Mesenchymal stem cell (in vitro differentiated cells and primary cell): Measurements from ENCODE around the gene WDR13.
"Not testable (repeated sequence)": the region's sequence is repeated elsewhere in the genome, so short reads cannot be mapped to it uniquely, and the experiment has no call there.

ENCODE experiments used
- DNase-seq: peaks from one replicate; pipeline ENCODE4 v3.0.0-alpha.2; 2013
- H2AFZ ChIP-seq: one replicate; pipeline ENCODE4 v1.6.1; 2013; ENCODE audit warnings: low read depth, mild to moderate bottlenecking, control low read depth, inconsistent platforms, low read length, moderate library complexity
- H2AK5ac ChIP-seq: 2 replicates; pipeline ENCODE4 v1.6.1; 2013; ENCODE audit warnings: low read length, moderate library complexity, mild to moderate bottlenecking, inconsistent platforms; ENCODE audit not compliant: severe bottlenecking
- H2BK120ac ChIP-seq: one replicate; pipeline ENCODE4 v1.6.1; 2013; ENCODE audit warnings: low read depth, mild to moderate bottlenecking, inconsistent platforms, low read length, moderate library complexity
- H2BK12ac ChIP-seq, 2 experiments: one replicate each; pipeline ENCODE4 v1.6.1; 2013; ENCODE audit warnings: inconsistent platforms in 2 of 2, low read length in 2 of 2, mild to moderate bottlenecking in 2 of 2, moderate library complexity in 2 of 2, control low read depth in 1 of 2
- H2BK15ac ChIP-seq: one replicate; pipeline ENCODE4 v1.6.1; 2013; ENCODE audit warnings: mild to moderate bottlenecking, low read depth, inconsistent platforms; ENCODE audit not compliant: poor library complexity, severe bottlenecking
- H2BK5ac ChIP-seq: 2 replicates; pipeline ENCODE4 v1.6.1; 2013; ENCODE audit warnings: low read depth, mild to moderate bottlenecking, low read length, control low read depth, inconsistent platforms; ENCODE audit not compliant: poor library complexity, severe bottlenecking
- H3K14ac ChIP-seq, 2 experiments: one replicate each; pipeline ENCODE4 v1.6.1; 2013; ENCODE audit warnings: inconsistent platforms in 2 of 2, low read length in 2 of 2, control low read depth in 1 of 2, mild to moderate bottlenecking in 1 of 2, moderate library complexity in 1 of 2
- H3K18ac ChIP-seq, 2 experiments: one replicate each; pipeline ENCODE4 v1.6.1; 2013; ENCODE audit warnings: inconsistent platforms in 2 of 2, low read length in 2 of 2, control low read depth in 1 of 2, low read depth in 1 of 2, mild to moderate bottlenecking in 1 of 2
- H3K23ac ChIP-seq, 2 experiments: one replicate each; pipeline ENCODE4 v1.6.1; 2013; ENCODE audit warnings: inconsistent platforms in 2 of 2, low read length in 2 of 2, mild to moderate bottlenecking in 2 of 2, moderate library complexity in 2 of 2, control low read depth in 1 of 2
- H3K27ac ChIP-seq: 2 replicates; pipeline ENCODE4 v1.5.1; 2013; ENCODE audit warnings: mild to moderate bottlenecking, moderate library complexity, low read length, control low read depth, inconsistent platforms; ENCODE audit not compliant: poor library complexity, severe bottlenecking
- H3K27me3 ChIP-seq, 2 experiments: 2 replicates each; pipeline versions ENCODE4 v1.6.1 to v1.7.0; 2013; ENCODE audit warnings: low read length in 2 of 2, mild to moderate bottlenecking in 2 of 2, moderate library complexity in 2 of 2, control low read depth in 1 of 2, inconsistent platforms in 1 of 2; ENCODE audit not compliant: control insufficient read depth in 1 of 2, insufficient read depth in 1 of 2
- H3K36me3 ChIP-seq, 2 experiments: 2 replicates each; pipeline versions ENCODE4 v1.6.1 to v1.7.0; 2013; ENCODE audit warnings: low read length in 2 of 2, control low read depth in 1 of 2, inconsistent platforms in 1 of 2, low read depth in 1 of 2, mild to moderate bottlenecking in 1 of 2; ENCODE audit not compliant: insufficient read depth in 2 of 2, control insufficient read depth in 1 of 2
- H3K4ac ChIP-seq, 2 experiments: one replicate each; pipeline ENCODE4 v1.6.1; 2013; ENCODE audit warnings: inconsistent platforms in 2 of 2, low read length in 2 of 2, mild to moderate bottlenecking in 2 of 2, moderate library complexity in 2 of 2, control low read depth in 1 of 2, low read depth in 1 of 2
- H3K4me1 ChIP-seq: 2 replicates; pipeline ENCODE4 v1.6.1; 2013; ENCODE audit warnings: low read depth, low read length, control low read depth; ENCODE audit not compliant: control insufficient read depth, insufficient read depth
- H3K4me2 ChIP-seq: 2 replicates; pipeline ENCODE4 v1.6.1; 2013; ENCODE audit warnings: low read length, mild to moderate bottlenecking, inconsistent platforms; ENCODE audit not compliant: poor library complexity, severe bottlenecking
- H3K4me3 ChIP-seq, 2 experiments: 2 replicates each; pipeline versions ENCODE4 v1.5.1 to v1.7.0; 2013; ENCODE audit warnings: low read length in 2 of 2, mild to moderate bottlenecking in 2 of 2, control low read depth in 1 of 2, low read depth in 1 of 2; ENCODE audit not compliant: insufficient read depth in 1 of 2
- H3K79me1 ChIP-seq: replicated peaks from 2 replicates; pipeline ENCODE4 v1.6.1; 2013; ENCODE audit warnings: mild to moderate bottlenecking, control low read depth, low read length, inconsistent platforms; ENCODE audit not compliant: poor library complexity, severe bottlenecking
- H3K9ac ChIP-seq: 2 replicates; pipeline ENCODE4 v1.7.0; 2013; ENCODE audit warnings: mild to moderate bottlenecking, low read length, moderate library complexity
- H3K9me3 ChIP-seq: 2 replicates; pipeline ENCODE4 v1.7.0; 2013; ENCODE audit warnings: mild to moderate bottlenecking, low read length; ENCODE audit not compliant: control insufficient read depth
- H4K8ac ChIP-seq: one replicate; pipeline ENCODE4 v1.6.1; 2013; ENCODE audit warnings: inconsistent platforms, mild to moderate bottlenecking, low read length, moderate library complexity
- H4K91ac ChIP-seq: one replicate; pipeline ENCODE4 v1.6.1; 2013; ENCODE audit warnings: mild to moderate bottlenecking, low read length, inconsistent platforms
- WGBS: methylation state at CpG from one replicate; pipeline ENCODE4 v1.1.7; 2013; ENCODE audit warnings: mixed read lengths; 5-methylcytosine and 5-hydroxymethylcytosine counted together

Gene WDR13

GRCh38 chrX:48645669-48646068, 48.4 kb downstream of the WDR13 start:
- no peak overlapping the region for H3K23ac ChIP-seq
- H3K36me3 ChIP-seq: no peaks in the 10 kb centered on the region
- H2AK5ac ChIP-seq: no peak overlapping the region
- H3K27ac ChIP-seq: no peak overlapping the region
- H3K4me2 ChIP-seq: no peak overlapping the region
- H3K79me1 ChIP-seq: no peaks in the 10 kb centered on the region
- H2BK120ac ChIP-seq: no peak overlapping the region
- DNase-seq: no peak
- no peak overlapping the region for H2AFZ ChIP-seq
- H3K9me3 ChIP-seq: no peaks in the 10 kb centered on the region
- H2BK12ac ChIP-seq: no peak overlapping the region
- no peak overlapping the region for H3K14ac ChIP-seq
- H2BK5ac ChIP-seq: no peak overlapping the region
- no peak overlapping the region for H4K8ac ChIP-seq
- no peak overlapping the region for H4K91ac ChIP-seq
- no peak overlapping the region for H3K4ac ChIP-seq
- no peak overlapping the region for H3K4me3 ChIP-seq
- no peaks in the 10 kb centered on the region for H3K4me1 ChIP-seq
- H3K18ac ChIP-seq: no peak overlapping the region
- no peak overlapping the region for H3K9ac ChIP-seq
- no peak overlapping the region for H2BK15ac ChIP-seq
- 90% methylated on average over 3 of the region's 7 CpGs for WGBS
- H3K27me3 ChIP-seq: peaks cover 0 to 14% of the 10 kb centered on the region in 2 experiments

DNA sequence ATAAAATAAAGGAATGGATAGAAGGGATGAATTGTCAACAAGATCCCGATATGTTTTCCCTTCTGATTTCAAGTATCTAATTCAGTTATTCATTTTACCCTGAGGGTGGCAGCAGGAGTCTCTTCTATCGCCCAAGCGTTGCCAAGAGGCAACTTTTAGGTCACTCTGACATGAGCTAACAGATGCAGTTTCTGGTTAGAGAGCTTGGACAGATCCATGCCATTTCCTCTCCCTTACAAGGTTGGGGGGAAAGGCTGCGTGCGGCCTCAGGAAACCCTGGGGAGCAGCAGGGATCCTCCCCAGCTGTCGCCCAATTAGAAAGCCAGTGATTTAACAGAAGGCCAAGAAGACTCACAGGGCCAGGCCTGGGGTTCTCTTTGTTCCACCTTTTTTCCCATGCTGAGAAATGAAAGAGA, 51.1 kb downstream of the WDR13 start:
- no peak overlapping the region for H3K23ac ChIP-seq
- H4K8ac ChIP-seq: no peak overlapping the region
- H3K9me3 ChIP-seq: no peaks in the 10 kb centered on the region
- no peak overlapping the region for H3K14ac ChIP-seq
- no peaks in the 10 kb centered on the region for H3K4me1 ChIP-seq
- H2AK5ac ChIP-seq: no peak overlapping the region
- no peak overlapping the region for H4K91ac ChIP-seq
- no peak overlapping the region for H3K4me2 ChIP-seq
- peaks cover 3 to 21% of the 10 kb centered on the region in 2 experiments for H3K27me3 ChIP-seq
- no peak overlapping the region for H3K18ac ChIP-seq
- peak; percentile 62 for DNase-seq
- 9% methylated on average over 5 of the region's 6 CpGs for WGBS
- no peak overlapping the region for H3K27ac ChIP-seq
- H3K4ac ChIP-seq: no peak overlapping the region
- H3K79me1 ChIP-seq: no peaks in the 10 kb centered on the region
- H2BK15ac ChIP-seq: no peak overlapping the region
- no peaks in the 10 kb centered on the region for H3K36me3 ChIP-seq
- no peak overlapping the region for H2BK12ac ChIP-seq
- H2AFZ ChIP-seq: no peak overlapping the region
- no peak overlapping the region for H3K9ac ChIP-seq
- no peak overlapping the region for H2BK5ac ChIP-seq
- no peak overlapping the region for H3K4me3 ChIP-seq
- H2BK120ac ChIP-seq: no peak overlapping the region

- Histone ChIP-seq H2AFZ (no peak overlapping the region), H2BK5ac (no peak overlapping the region), H3K4ac (no peak overlapping the region), H3K9me3 (no peaks in the 10 kb centered on the region), H3K79me1 (no peaks in the 10 kb centered on the region), H3K36me3 (no peaks in the 10 kb centered on the region), H2AK5ac (no peak overlapping the region), H3K4me3 (no peak overlapping the region), H2BK120ac (no peak overlapping the region), H2BK12ac (no peak overlapping the region), H3K23ac (no peak overlapping the region), H3K27me3 (peaks cover 6 to 24% of the 10 kb centered on the region in 2 experiments), H3K14ac (no peak overlapping the region), H4K91ac (no peak overlapping the region), H3K4me2 (no peak overlapping the region), H2BK15ac (no peak overlapping the region), H3K27ac (no peak overlapping the region), H3K9ac (no peak overlapping the region), H4K8ac (no peak overlapping the region), H3K4me1 (no peaks in the 10 kb centered on the region), H3K18ac (no peak overlapping the region)
- WGBS: 60% methylated on average over 1 of the region's 3 CpGs
- DNase-seq: peak; percentile 34
Observed at GRCh38 chrX:48649102-48649501, 51.8 kb downstream of the WDR13 start.

DNA sequence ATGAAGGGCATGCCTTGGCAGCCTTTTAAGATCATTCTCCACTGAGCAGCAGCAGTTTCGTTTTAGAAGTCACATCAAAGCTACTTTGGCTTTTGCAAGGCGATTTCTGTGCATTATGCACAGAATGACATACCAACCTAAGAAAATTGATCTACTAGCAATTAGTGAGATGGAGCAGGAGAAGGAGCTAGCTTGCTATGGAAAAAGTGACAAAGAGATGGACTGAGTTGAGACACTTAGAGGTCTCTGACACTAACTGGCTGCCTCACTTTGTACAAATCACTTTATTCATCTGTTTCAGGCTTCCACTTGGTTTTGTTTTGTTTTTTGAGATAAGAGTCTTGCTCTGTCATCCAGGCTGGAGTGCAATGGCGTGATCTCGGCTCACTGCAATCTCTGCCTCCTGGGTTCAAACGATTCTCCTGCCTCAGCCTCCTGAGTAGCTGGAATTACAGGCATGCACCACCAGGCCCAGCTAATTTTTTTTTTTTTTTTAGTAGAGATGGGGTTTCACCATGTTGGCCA, 54.8 kb downstream of the WDR13 start:
- not testable (repeated sequence) for H2BK15ac ChIP-seq, H3K27ac ChIP-seq, H3K4me2 ChIP-seq, H2AK5ac ChIP-seq, H3K9ac ChIP-seq, DNase-seq, H3K4me3 ChIP-seq, H2BK120ac ChIP-seq, H2BK12ac ChIP-seq, H3K4ac ChIP-seq, H4K8ac ChIP-seq, H3K9me3 ChIP-seq, H4K91ac ChIP-seq, H3K14ac ChIP-seq, H3K36me3 ChIP-seq, H3K18ac ChIP-seq, H2BK5ac ChIP-seq, H2AFZ ChIP-seq, H3K4me1 ChIP-seq, H3K79me1 ChIP-seq, H3K23ac ChIP-seq
- 70% methylated on average over 3 of the region's 5 CpGs for WGBS
- H3K27me3 ChIP-seq: peaks cover 9 to 23% of the 10 kb centered on the region in 2 experiments
